HepG2 (cell line): ENCODE results near the gene POU2AF3. TPM values are rescaled to one million over a fixed set of nuclear protein-coding genes. Genes with fewer than 3 reads are reported as not detected.

Experiments used
- ATAC-seq: fragments of 200-7000 bp; cut with Tn5 transposase; 3 replicates; pipeline ENCODE4 v1.9.1; 2020; ENCODE audit warnings: mild to moderate bottlenecking, moderate library complexity
- BruUV-seq: library from RNA; stranded (reverse); fragments of 400-500 nt; replicated peaks from 2 replicates; lab custom pipeline; 2021; lab: Mats Ljungman, UMichigan
- CTCF ChIA-PET: fragments of 300-600 bp; formaldehyde crosslinking; extraction: SDS; loops from one replicate; lab custom pipeline; 2021; ENCODE audit warnings: low total read pairs, inconsistent platforms, low intra/inter-chr PET ratio; lab: Yijun Ruan, JAX
- POLR2A ChIA-PET: fragments of 350-600 bp; sonication (Branson Sonifier 250); formaldehyde crosslinking; loops from one replicate; lab custom pipeline; 2020; ENCODE audit warnings: antibody characterized with exemption, inconsistent platforms; lab: Yijun Ruan, JAX
- DNase-seq: peaks from one replicate; pipeline ENCODE4 v3.0.0-alpha.2; 2015; ENCODE audit warnings: low spot score
- FAIRE-seq: peaks from 3 replicates; lab custom pipeline; 2011; peaks lifted over from hg19 to GRCh38; lab: Jason Lieb, UNC
- H2AFZ ChIP-seq: one replicate; pipeline ENCODE4 v1.6.1; 2011; ENCODE audit warnings: low read length, inconsistent platforms
- H3K27ac ChIP-seq: fragments of 300-600 bp; 3 replicates; pipeline ENCODE4 v1.8.0; 2011; ENCODE audit warnings: mixed run types, mild to moderate bottlenecking, mixed read lengths, low read length, inconsistent platforms; ENCODE audit not compliant: insufficient read depth; ENCODE audit errors: extremely low read length
- H3K27me3 ChIP-seq, 2 experiments: fragments of 200-600 bp in 1 of 2; 2 replicates in 1 of 2; 3 replicates in 1 of 2; pipeline versions ENCODE4 v1.6.0 to v1.8.0; 2011; ENCODE audit warnings: low read length in 2 of 2, mild to moderate bottlenecking in 2 of 2, moderate library complexity in 2 of 2, inconsistent platforms in 1 of 2; ENCODE audit not compliant: insufficient read depth in 2 of 2, control insufficient read depth in 1 of 2
- H3K36me3 ChIP-seq, 2 experiments: fragments of 200-600 bp in 1 of 2; replicated peaks in 1 of 2; 2 replicates in 1 of 2; 3 replicates in 1 of 2; pipeline versions ENCODE4 v1.5.1 to v1.8.0; 2011; ENCODE audit warnings: low read length in 2 of 2, inconsistent platforms in 1 of 2; ENCODE audit not compliant: insufficient read depth in 2 of 2, control insufficient read depth in 1 of 2
- H3K4me1 ChIP-seq: 2 replicates; pipeline ENCODE4 v1.5.1; 2012; ENCODE audit warnings: low read length, inconsistent platforms; ENCODE audit not compliant: insufficient read depth
- H3K4me2 ChIP-seq: 2 replicates; pipeline ENCODE4 v1.6.0; 2011; ENCODE audit warnings: low read depth, low read length, inconsistent platforms
- H3K4me3 ChIP-seq, 3 experiments: fragments of 200-600 bp in 1 of 3; sonication (generic), shearing (Covaris generic) in 1 of 3; replicated peaks in 1 of 3; 2 replicates each; pipeline ENCODE4 v1.5.1; 2011 to 2016; ENCODE audit warnings: low read length in 3 of 3, inconsistent platforms in 2 of 3, low read depth in 2 of 3, mild to moderate bottlenecking in 2 of 3, control low read depth in 1 of 3, mixed read lengths in 1 of 3; ENCODE audit not compliant: insufficient read depth in 1 of 3
- H3K79me2 ChIP-seq: one replicate; pipeline ENCODE4 v1.6.1; 2011; ENCODE audit warnings: low read length, inconsistent platforms; ENCODE audit not compliant: insufficient read depth
- H3K9ac ChIP-seq: 2 replicates; pipeline ENCODE4 v1.6.0; 2011; ENCODE audit warnings: mild to moderate bottlenecking, low read depth, low read length, inconsistent platforms; ENCODE audit not compliant: insufficient read depth
- H3K9me3 ChIP-seq: 2 replicates; pipeline ENCODE4 v1.5.1; 2012; ENCODE audit warnings: mild to moderate bottlenecking, low read length
- H4K20me1 ChIP-seq: 2 replicates; pipeline ENCODE4 v1.6.0; 2011; ENCODE audit warnings: inconsistent platforms, mild to moderate bottlenecking, low read length, moderate library complexity; ENCODE audit not compliant: insufficient read depth
- KDM1A ChIP-seq: IDR thresholded peaks from 2 replicates; pipeline ENCODE4 v1.6.1; 2016; ENCODE audit warnings: missing compliant biosample characterization
- MED1 ChIP-seq: sonication (generic); formaldehyde crosslinking; IDR thresholded peaks from 2 replicates; pipeline ENCODE4 v1.4.0; 2020; ENCODE audit warnings: missing genetic modification reagents
- MED13 ChIP-seq: sonication (generic); formaldehyde crosslinking; IDR thresholded peaks from 2 replicates; pipeline ENCODE4 v1.5.0; 2020; ENCODE audit warnings: missing genetic modification reagents
- POLR2A ChIP-seq, 2 experiments: IDR thresholded peaks; 2 replicates each; pipeline ENCODE4 v1.6.1; 2011; ENCODE audit warnings: low read depth in 2 of 2, low read length in 2 of 2, mild to moderate bottlenecking in 1 of 2, moderate library complexity in 1 of 2; ENCODE audit not compliant: insufficient read depth in 1 of 2
- RARA ChIP-seq: IDR thresholded peaks from 2 replicates; pipeline ENCODE4 v1.6.1; 2016; ENCODE audit warnings: missing genetic modification reagents, missing compliant biosample characterization
- SMAD1 ChIP-seq: sonication (generic); formaldehyde crosslinking; IDR thresholded peaks from 2 replicates; pipeline ENCODE4 v1.4.0; 2020; ENCODE audit warnings: missing genetic modification reagents, low read depth, mild to moderate bottlenecking, borderline replicate concordance
- ZNF205 ChIP-seq: IDR thresholded peaks from 2 replicates; pipeline ENCODE4 v1.6.1; 2018; ENCODE audit warnings: missing biosample characterization, missing genetic modification reagents
- ZNF501 ChIP-seq: sonication (generic); formaldehyde crosslinking; IDR thresholded peaks from 2 replicates; pipeline ENCODE4 v1.5.1; 2020; ENCODE audit warnings: mild to moderate bottlenecking, moderate library complexity, missing genetic modification reagents
- WGBS: methylation state at CpG from one replicate; pipeline ENCODE4 v1.1.6; 2017; ENCODE audit warnings: low lambda C conversion rate; 5-methylcytosine and 5-hydroxymethylcytosine counted together
- in situ Hi-C: cut with HindIII; loops from 2 replicates; pipeline ENCODE4 v1.10.0; 2017; ENCODE audit warnings: low pct_unique_long_range_greater_than_20kb; ENCODE audit not compliant: extremely low pct_ligation_motif_present
- intact Hi-C: fragments of 100-400 bp; cut with micrococcal nuclease; formaldehyde crosslinking; loops from one replicate; pipeline ENCODE4 v1.10.0; 2022; ENCODE audit not compliant: unreplicated experiment
- polyA plus RNA-seq, 8 experiments: library from polyadenylated mRNA; depleted of rRNA in 3 of 8; stranded (reverse) in 7 of 8; unstranded in 1 of 8; fragments of >200 nt; fragmentation: Illumina TruSeq in 4 of 8; extraction: Trizol in 4 of 8; gene quantifications; 2 replicates each; pipeline versions ENCODE4 v1.2.1 to v1.2.3, GENCODE V29; 2011 to 2016; ENCODE audit warnings: low read depth in 4 of 8, missing spikeins in 1 of 8, mixed read lengths in 1 of 8; ENCODE audit not compliant: insufficient read depth in 1 of 8
- total RNA-seq, 5 experiments: library from RNA; depleted of rRNA; stranded (reverse); fragments of >200 nt; fragmentation: Illumina TruSeq; extraction: Trizol; gene quantifications; 2 replicates each; pipeline ENCODE4 v1.2.3, GENCODE V29; 2016; ENCODE audit warnings: low read depth in 1 of 5
- TF ChIP-seq, protein P1 (sequence below): sonication (generic); formaldehyde crosslinking; IDR thresholded peaks from 2 replicates; pipeline ENCODE4 v1.4.0; 2020; ENCODE audit warnings: mild to moderate bottlenecking, missing genetic modification reagents
- TF ChIP-seq, protein P2 (sequence below): sonication (generic); IDR thresholded peaks from 2 replicates; pipeline ENCODE4 v1.6.1; 2016; ENCODE audit warnings: low read depth, borderline replicate concordance

Gene POU2AF3
- total and polyA plus RNA-seq, 2 of the 13 experiments (the other 11 are each of a cell fraction or from before 2014, with no cell fraction given) = 7.8 to 71.2 TPM

DNA sequence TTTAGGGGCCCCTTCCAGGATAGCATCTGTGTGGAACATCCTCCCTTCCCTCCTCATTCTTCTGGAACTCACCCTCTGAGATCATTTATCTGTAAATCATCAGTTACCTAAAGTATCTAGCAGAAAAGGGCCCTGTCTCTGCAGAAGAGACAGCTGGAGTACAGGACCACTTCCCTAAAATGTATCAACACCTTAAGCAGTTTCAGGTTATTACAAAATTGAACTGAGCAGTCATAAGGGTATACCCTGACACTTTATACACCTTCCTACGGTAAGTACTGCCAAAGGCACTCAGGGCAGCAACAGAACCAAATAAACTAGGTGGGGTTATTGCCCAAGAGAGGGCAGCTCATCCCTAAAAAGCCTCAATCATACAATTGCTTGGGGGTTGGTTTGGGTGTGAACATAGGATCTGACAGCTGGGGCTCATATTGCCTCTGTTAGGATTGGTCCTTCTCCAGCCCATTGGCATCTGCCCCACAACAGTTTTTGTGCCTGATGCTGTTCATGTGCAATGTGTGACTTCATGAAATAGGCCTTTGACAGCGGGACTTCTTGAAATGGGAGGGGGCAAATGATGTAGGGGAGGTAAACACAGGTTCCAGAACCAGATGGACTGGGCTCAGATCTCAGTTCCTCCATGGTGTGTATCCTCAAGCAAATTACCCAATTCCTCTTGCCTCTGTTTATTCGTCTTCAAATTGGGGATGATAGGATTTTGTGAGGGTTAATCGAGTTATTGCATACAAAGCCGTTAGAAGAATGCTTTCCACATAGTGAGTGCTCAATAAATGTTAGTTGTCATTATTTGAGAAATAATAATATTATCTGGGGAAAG, 2.9 kb downstream of the POU2AF3 start:
- TF ChIP-seq RARA (CRISPR knock-in tag) (no peak), POLR2A (IDR thresholded peaks at IDR 0.05; ENCODE audit: insufficient read depth in 1 of 2, low read depth in 2 of 2, low read length in 2 of 2) (0 out of 4 replicates have a peak, but pooled peaks of 1 of the 2 experiments have one; percentile 22), ZNF501 (CRISPR knock-in tag) (0 out of 2 replicates have a peak, but pooled peaks have one; percentile 28), KDM1A (CRISPR knock-in tag) (no peak), ZNF205 (CRISPR knock-in tag) (peak; percentile 95; the same call in 1 of the 2 replicates), MED1 (CRISPR knock-in tag) (0 out of 2 replicates have a peak, but pooled peaks have one; percentile 10), SMAD1 (no peak), MED13 (no peak)
- TF ChIP-seq, protein P1, sequence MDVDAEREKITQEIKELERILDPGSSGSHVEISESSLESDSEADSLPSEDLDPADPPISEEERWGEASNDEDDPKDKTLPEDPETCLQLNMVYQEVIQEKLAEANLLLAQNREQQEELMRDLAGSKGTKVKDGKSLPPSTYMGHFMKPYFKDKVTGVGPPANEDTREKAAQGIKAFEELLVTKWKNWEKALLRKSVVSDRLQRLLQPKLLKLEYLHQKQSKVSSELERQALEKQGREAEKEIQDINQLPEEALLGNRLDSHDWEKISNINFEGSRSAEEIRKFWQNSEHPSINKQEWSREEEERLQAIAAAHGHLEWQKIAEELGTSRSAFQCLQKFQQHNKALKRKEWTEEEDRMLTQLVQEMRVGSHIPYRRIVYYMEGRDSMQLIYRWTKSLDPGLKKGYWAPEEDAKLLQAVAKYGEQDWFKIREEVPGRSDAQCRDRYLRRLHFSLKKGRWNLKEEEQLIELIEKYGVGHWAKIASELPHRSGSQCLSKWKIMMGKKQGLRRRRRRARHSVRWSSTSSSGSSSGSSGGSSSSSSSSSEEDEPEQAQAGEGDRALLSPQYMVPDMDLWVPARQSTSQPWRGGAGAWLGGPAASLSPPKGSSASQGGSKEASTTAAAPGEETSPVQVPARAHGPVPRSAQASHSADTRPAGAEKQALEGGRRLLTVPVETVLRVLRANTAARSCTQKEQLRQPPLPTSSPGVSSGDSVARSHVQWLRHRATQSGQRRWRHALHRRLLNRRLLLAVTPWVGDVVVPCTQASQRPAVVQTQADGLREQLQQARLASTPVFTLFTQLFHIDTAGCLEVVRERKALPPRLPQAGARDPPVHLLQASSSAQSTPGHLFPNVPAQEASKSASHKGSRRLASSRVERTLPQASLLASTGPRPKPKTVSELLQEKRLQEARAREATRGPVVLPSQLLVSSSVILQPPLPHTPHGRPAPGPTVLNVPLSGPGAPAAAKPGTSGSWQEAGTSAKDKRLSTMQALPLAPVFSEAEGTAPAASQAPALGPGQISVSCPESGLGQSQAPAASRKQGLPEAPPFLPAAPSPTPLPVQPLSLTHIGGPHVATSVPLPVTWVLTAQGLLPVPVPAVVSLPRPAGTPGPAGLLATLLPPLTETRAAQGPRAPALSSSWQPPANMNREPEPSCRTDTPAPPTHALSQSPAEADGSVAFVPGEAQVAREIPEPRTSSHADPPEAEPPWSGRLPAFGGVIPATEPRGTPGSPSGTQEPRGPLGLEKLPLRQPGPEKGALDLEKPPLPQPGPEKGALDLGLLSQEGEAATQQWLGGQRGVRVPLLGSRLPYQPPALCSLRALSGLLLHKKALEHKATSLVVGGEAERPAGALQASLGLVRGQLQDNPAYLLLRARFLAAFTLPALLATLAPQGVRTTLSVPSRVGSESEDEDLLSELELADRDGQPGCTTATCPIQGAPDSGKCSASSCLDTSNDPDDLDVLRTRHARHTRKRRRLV (CRISPR knock-in tag) = no peak
- TF ChIP-seq, protein P2, sequence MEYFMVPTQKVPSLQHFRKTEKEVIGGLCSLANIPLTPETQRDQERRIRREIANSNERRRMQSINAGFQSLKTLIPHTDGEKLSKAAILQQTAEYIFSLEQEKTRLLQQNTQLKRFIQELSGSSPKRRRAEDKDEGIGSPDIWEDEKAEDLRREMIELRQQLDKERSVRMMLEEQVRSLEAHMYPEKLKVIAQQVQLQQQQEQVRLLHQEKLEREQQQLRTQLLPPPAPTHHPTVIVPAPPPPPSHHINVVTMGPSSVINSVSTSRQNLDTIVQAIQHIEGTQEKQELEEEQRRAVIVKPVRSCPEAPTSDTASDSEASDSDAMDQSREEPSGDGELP = peak; percentile 5; the same call in 1 of the 2 replicates
- TF ChIP-seq, all 625 proteins: peak for 5
- H3K9me3 ChIP-seq = no peaks in the 10 kb centered on the region
- H3K27me3 ChIP-seq = no peaks in the 10 kb centered on the region
- H3K36me3 ChIP-seq = no peaks in the 10 kb centered on the region
- ATAC-seq = no peak
- ChIA-PET POLR2A (interaction anchor here (2.0 to 6.9 kb wide), 2 partner anchors 19 to 34 kb away, joined by 7 to 102 read pairs; no protein-coding TSS in a partner anchor), CTCF (interaction anchor here (5.7 kb wide), 1 partner anchor 122 kb away, joined by 51 read pairs; no protein-coding TSS in a partner anchor)
- H3K4me3 ChIP-seq = peak overlapping the region in 2 of 3 experiments; percentile 62 to 78; a peak in 2 of 6 replicates
- FAIRE-seq = no peak
- intact Hi-C loops (no loop called here), in situ Hi-C loops (no loop called here)
- peaks cover 16% of the 10 kb centered on the region for H3K79me2 ChIP-seq
- peak overlapping the region; percentile 79 for H3K4me2 ChIP-seq
- no peak for DNase-seq
- H3K27ac ChIP-seq = peak overlapping the region; percentile 24
- no peak overlapping the region for H2AFZ ChIP-seq
- H3K4me1 ChIP-seq = peaks cover 67% of the 10 kb centered on the region
- 83% methylated on average over 4 of the region's 5 CpGs for WGBS
- BruUV-seq = no TSS peak
- no peaks in the 10 kb centered on the region for H4K20me1 ChIP-seq
- peak overlapping the region; percentile 93; the same call in 1 of the 2 replicates for H3K9ac ChIP-seq
